Spleen (tissue), 7 donors: ENCODE data around the gene COTL1.

Experiments used
- POLR2A ChIP-seq, 3 donors: fragments of 450-650 bp; IDR thresholded peaks; one replicate each; pipeline ENCODE4 v1.5.1; 2017; ENCODE audit warnings: antibody characterized with exemption in 3 of 3, mild to moderate bottlenecking in 1 of 3
- TF ChIP-seq, protein P1 (sequence below), 11 experiments: fragments of 200-600 bp in 7 of 11; fragments of 450-650 bp in 4 of 11; sonication (generic) in 4 of 11; IDR thresholded peaks in 8 of 11; conservative IDR thresholded peaks in 3 of 11; 1 replicate in 7 of 11; 2 replicates in 4 of 11; pipeline versions ENCODE4 v1.4.0 to v1.8.0; 2016 to 2021; ENCODE audit warnings: antibody characterized with exemption in 11 of 11, inconsistent platforms in 4 of 11, mild to moderate bottlenecking in 1 of 11
- donor health status: DM: no; HTN: no; CAD: no; lungs with moderate emphysema.
- donor health status: DM: no; HTN: no; CAD: no.
- donor health status: DM: no; HTN: no; CAD: no.

DNA sequence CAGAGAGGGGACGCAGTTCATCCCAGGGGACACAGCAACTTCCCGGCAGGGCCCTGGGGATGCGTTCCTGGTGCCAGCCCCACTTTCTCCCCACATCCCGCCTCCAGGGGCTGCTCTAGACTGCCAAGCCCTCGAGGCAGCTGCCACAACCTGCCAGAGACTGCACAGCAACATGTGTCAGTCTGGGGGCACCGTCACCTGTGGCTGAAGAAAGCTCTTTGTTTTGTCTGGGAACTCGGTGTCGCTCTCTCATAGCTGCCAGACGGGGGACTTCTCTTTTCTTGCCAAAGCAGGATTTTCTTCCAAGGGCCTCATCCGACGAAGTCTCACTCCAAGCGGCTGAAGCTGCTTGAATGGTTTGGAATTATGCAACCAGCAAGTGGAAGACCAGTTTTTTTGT, 43.7 kb downstream of the COTL1 start:
- TF ChIP-seq, protein P1, sequence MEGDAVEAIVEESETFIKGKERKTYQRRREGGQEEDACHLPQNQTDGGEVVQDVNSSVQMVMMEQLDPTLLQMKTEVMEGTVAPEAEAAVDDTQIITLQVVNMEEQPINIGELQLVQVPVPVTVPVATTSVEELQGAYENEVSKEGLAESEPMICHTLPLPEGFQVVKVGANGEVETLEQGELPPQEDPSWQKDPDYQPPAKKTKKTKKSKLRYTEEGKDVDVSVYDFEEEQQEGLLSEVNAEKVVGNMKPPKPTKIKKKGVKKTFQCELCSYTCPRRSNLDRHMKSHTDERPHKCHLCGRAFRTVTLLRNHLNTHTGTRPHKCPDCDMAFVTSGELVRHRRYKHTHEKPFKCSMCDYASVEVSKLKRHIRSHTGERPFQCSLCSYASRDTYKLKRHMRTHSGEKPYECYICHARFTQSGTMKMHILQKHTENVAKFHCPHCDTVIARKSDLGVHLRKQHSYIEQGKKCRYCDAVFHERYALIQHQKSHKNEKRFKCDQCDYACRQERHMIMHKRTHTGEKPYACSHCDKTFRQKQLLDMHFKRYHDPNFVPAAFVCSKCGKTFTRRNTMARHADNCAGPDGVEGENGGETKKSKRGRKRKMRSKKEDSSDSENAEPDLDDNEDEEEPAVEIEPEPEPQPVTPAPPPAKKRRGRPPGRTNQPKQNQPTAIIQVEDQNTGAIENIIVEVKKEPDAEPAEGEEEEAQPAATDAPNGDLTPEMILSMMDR (IDR thresholded peaks at IDR 0.05 in 8 of 11, conservative IDR thresholded peaks at IDR 0.05 in 3 of 11), result no peak
- TF ChIP-seq POLR2A (IDR thresholded peaks at IDR 0.05), result no peak
